SU-DHL-6 (cell line): Measurements from ENCODE around the gene PTGDS.

ENCODE experiments used
- H2AFZ ChIP-seq: fragments of 200-600 bp; sonication (generic); 2 replicates; pipeline ENCODE4 v1.6.1; 2014; ENCODE audit warnings: low read depth, mild to moderate bottlenecking, moderate library complexity, mixed read lengths, antibody characterized with exemption, low read length; ENCODE audit not compliant: severe bottlenecking
- H3F3A ChIP-seq: fragments of 200-600 bp; shearing (Covaris generic); 2 replicates; pipeline ENCODE4 v1.6.0; 2016; ENCODE audit warnings: antibody characterized with exemption, mild to moderate bottlenecking; ENCODE audit not compliant: insufficient read depth
- H3K27ac ChIP-seq: fragments of 200-600 bp; sonication (generic); 2 replicates; pipeline ENCODE4 v1.5.1; 2016; ENCODE audit warnings: low read depth, mild to moderate bottlenecking, low read length, moderate library complexity, mixed read lengths
- H3K27me3 ChIP-seq: fragments of 200-600 bp; sonication (generic), shearing (Covaris generic); 2 replicates; pipeline ENCODE4 v1.6.0; 2014; ENCODE audit warnings: mild to moderate bottlenecking, low read length
- H3K36me3 ChIP-seq: fragments of 200-600 bp; sonication (generic); 2 replicates; pipeline ENCODE4 v1.6.1; 2014; ENCODE audit warnings: mild to moderate bottlenecking, low read length, mixed read lengths
- H3K4me2 ChIP-seq: fragments of 300-600, 200-600 bp; shearing (Covaris generic), sonication (generic); 2 replicates; pipeline ENCODE4 v1.6.0; 2014; ENCODE audit warnings: low read length, low read depth, mild to moderate bottlenecking; ENCODE audit not compliant: poor library complexity, severe bottlenecking
- H3K4me3 ChIP-seq: fragments of 200-600 bp; sonication (generic); 2 replicates; pipeline ENCODE4 v1.5.1; 2014; ENCODE audit warnings: antibody characterized with exemption, low read length, mild to moderate bottlenecking, mixed read lengths; ENCODE audit not compliant: insufficient read depth, poor library complexity, severe bottlenecking
- H3K79me2 ChIP-seq: fragments of 200-600 bp; sonication (generic); 2 replicates; pipeline ENCODE4 v1.6.1; 2014; ENCODE audit warnings: mild to moderate bottlenecking, low read length, moderate library complexity; ENCODE audit not compliant: insufficient read depth
- H3K9ac ChIP-seq: fragments of 200-600 bp; sonication (generic); 2 replicates; pipeline ENCODE4 v1.7.0; 2014; ENCODE audit warnings: mild to moderate bottlenecking, low read length
- H3K9me2 ChIP-seq: fragments of 200-600 bp; sonication (generic); replicated peaks from 2 replicates; pipeline ENCODE4 v1.6.1; 2014; ENCODE audit warnings: low read length; ENCODE audit not compliant: insufficient read depth
- H3K9me3 ChIP-seq: fragments of 200-600 bp; sonication (generic); 2 replicates; pipeline ENCODE4 v1.6.1; 2014; ENCODE audit warnings: low read length, mixed read lengths; ENCODE audit not compliant: insufficient read depth
- H4K20me1 ChIP-seq: fragments of 200-600 bp; sonication (generic); 2 replicates; pipeline ENCODE4 v1.6.1; 2014; ENCODE audit warnings: low read depth, mild to moderate bottlenecking, antibody characterized with exemption, low read length, moderate library complexity, mixed read lengths
- CTCF ChIP-seq: fragments of 200-600 bp; sonication (generic); IDR thresholded peaks from one replicate; pipeline ENCODE4 v1.5.1; 2017; ENCODE audit warnings: antibody characterized with exemption, mild to moderate bottlenecking, low read length, moderate library complexity; ENCODE audit not compliant: insufficient read depth, poor library complexity, severe bottlenecking
- EZH2phosphoT487 ChIP-seq: fragments of 200-600 bp; sonication (generic), shearing (Covaris generic); conservative IDR thresholded peaks from 2 replicates; pipeline ENCODE4 v1.6.1; 2018; ENCODE audit warnings: mild to moderate bottlenecking, antibody characterized with exemption, low read length, moderate library complexity, mixed read lengths

PTGDS gene

GRCh38 chr9:137015540-137015930 lies 38.2 kb downstream of the PTGDS start:
- Histone ChIP-seq H2AFZ (no peak overlapping the region), H3F3A (no peaks in the 10 kb centered on the region), H3K36me3 (no peaks in the 10 kb centered on the region), H3K27ac (no peak overlapping the region), H3K79me2 (no peaks in the 10 kb centered on the region), H3K9me2 (no peaks in the 10 kb centered on the region), H3K9me3 (no peaks in the 10 kb centered on the region), H3K4me3 (no peak overlapping the region), H3K9ac (no peak overlapping the region), H3K27me3 (no peaks in the 10 kb centered on the region), H4K20me1 (no peaks in the 10 kb centered on the region), H3K4me2 (no peak overlapping the region)
- TF ChIP-seq CTCF: no peak
- TF ChIP-seq EZH2phosphoT487: no peak

DNA sequence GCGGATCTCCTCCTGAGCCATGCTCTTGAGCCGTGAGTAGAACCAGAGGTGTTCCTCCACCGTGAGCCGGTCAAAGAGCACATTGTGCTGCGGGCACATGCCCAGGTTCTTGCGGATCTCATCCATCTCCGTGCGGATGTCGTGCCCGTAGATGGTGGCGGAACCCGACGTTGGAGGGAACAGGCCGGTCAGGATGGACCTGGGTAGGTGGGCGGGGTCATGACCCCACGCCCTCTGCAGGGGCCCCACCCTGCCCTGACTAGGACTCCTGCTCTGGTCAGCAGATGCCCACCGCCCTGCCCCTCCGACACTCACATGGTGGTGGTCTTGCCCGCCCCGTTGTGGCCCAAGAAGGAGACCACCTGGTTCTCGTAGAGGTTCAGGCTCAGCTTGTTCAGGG lies 38.7 kb downstream of the PTGDS start:
- Histone ChIP-seq H3K9ac (no peak overlapping the region), H4K20me1 (no peaks in the 10 kb centered on the region), H3K79me2 (no peaks in the 10 kb centered on the region), H2AFZ (no peak overlapping the region), H3K9me3 (no peaks in the 10 kb centered on the region), H3K4me2 (no peak overlapping the region), H3K27me3 (no peaks in the 10 kb centered on the region), H3K27ac (no peak overlapping the region), H3K36me3 (no peaks in the 10 kb centered on the region), H3F3A (no peaks in the 10 kb centered on the region), H3K4me3 (no peak overlapping the region), H3K9me2 (no peaks in the 10 kb centered on the region)
- TF ChIP-seq CTCF: no peak
- TF ChIP-seq EZH2phosphoT487: no peak

GRCh38 chr9:137016436-137016835 lies 39.1 kb downstream of the PTGDS start:
- TF ChIP-seq CTCF (no peak), EZH2phosphoT487 (no peak)
- Histone ChIP-seq H3F3A (no peaks in the 10 kb centered on the region), H3K9ac (no peak overlapping the region), H3K27ac (no peak overlapping the region), H3K27me3 (no peaks in the 10 kb centered on the region), H3K36me3 (no peaks in the 10 kb centered on the region), H3K4me3 (no peak overlapping the region), H3K9me2 (no peaks in the 10 kb centered on the region), H2AFZ (no peak overlapping the region), H3K79me2 (no peaks in the 10 kb centered on the region), H4K20me1 (no peaks in the 10 kb centered on the region), H3K9me3 (no peaks in the 10 kb centered on the region), H3K4me2 (no peak overlapping the region)

DNA sequence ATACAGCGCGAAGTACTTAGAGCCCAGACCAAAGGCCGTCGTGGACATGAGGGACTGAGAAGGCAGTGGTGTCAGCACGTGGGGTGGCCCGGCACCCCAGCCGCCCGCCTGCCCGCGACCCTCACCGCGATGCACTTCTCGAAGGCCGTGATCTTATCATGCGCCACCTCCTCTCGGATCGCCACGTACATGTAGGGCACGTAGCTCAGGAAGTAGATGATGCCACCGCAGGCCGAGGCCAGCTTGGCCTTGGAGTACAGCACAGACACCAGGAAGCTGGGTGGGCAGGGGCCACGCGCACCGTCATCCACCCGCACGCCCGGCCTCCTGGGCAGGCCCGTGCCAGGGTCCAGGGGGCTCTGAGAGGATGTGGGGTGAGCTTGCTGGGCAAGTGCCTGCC lies 39.8 kb downstream of the PTGDS start:
- Histone ChIP-seq H2AFZ (no peak overlapping the region), H3F3A (no peaks in the 10 kb centered on the region), H3K9ac (no peak overlapping the region), H3K36me3 (no peaks in the 10 kb centered on the region), H3K9me2 (no peaks in the 10 kb centered on the region), H4K20me1 (no peaks in the 10 kb centered on the region), H3K79me2 (no peaks in the 10 kb centered on the region), H3K4me3 (no peak overlapping the region), H3K9me3 (no peaks in the 10 kb centered on the region), H3K27ac (no peak overlapping the region), H3K27me3 (no peaks in the 10 kb centered on the region), H3K4me2 (no peak overlapping the region)
- TF ChIP-seq CTCF (no peak), EZH2phosphoT487 (no peak)
